Nephron (organoid): ENCODE results near the gene NRCAM.

Experiments used
- H3K27ac Mint-ChIP-seq, 3 experiments: 2 replicates each; pipeline ENCODE4 v1.8.0; 2020; ENCODE audit warnings: mixed read lengths in 3 of 3, mild to moderate bottlenecking in 2 of 3, moderate library complexity in 1 of 3
- H3K27me3 Mint-ChIP-seq: 2 replicates; pipeline ENCODE4 v1.8.0; 2021; ENCODE audit warnings: low read depth, mild to moderate bottlenecking, moderate library complexity, mixed read lengths
- H3K36me3 Mint-ChIP-seq: 2 replicates; pipeline ENCODE4 v1.8.0; 2020; ENCODE audit warnings: low read depth, mixed read lengths
- H3K4me1 Mint-ChIP-seq: 2 replicates; pipeline ENCODE4 v1.8.0; 2020; ENCODE audit warnings: mixed read lengths
- H3K4me3 Mint-ChIP-seq, 3 experiments: 2 replicates each; pipeline ENCODE4 v1.8.0; 2020; ENCODE audit warnings: mild to moderate bottlenecking in 3 of 3, mixed read lengths in 3 of 3, moderate library complexity in 2 of 3
- H3K9me3 Mint-ChIP-seq: 2 replicates; pipeline ENCODE4 v1.8.0; 2020; ENCODE audit warnings: mixed read lengths
- TF ChIP-seq, protein P1 (sequence below), 3 experiments: fragments of 200-600 bp; sonication (generic); IDR thresholded peaks; one replicate each; pipeline ENCODE4 v1.5.0; 2021; ENCODE audit warnings: antibody characterized with exemption in 3 of 3; ENCODE audit not compliant: unreplicated experiment in 3 of 3

NRCAM gene

DNA sequence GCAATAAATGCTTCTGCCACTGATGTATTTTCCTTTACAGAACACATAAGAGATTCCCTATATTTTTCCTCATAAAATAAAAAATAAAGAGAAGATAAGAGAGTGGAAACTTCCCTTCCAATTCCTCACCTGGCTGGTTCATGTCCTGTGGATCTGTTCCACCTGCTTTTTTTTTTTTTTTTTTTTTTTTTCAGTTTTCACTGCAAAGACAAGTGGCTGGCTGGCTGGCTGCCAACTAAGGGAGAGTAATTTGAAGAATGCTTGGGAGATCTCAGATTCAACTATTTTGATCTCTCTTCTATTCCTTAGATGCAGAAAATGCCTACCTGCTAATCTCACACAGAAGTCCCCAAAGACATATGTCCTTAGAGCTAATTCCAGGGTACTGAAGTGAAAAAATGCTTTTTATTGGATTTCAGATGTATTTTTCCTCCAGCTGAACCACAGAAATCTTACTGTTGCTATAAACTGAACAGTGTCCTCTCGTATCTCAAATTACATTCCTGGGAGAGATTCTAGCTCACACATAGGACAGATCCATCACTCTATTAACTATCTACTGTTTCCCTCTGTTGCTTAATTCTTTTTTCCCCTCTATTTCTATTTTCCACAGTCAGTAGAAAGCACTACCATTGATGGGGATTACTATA is 120.8 kb downstream of the NRCAM start:
- TF ChIP-seq, protein P1, sequence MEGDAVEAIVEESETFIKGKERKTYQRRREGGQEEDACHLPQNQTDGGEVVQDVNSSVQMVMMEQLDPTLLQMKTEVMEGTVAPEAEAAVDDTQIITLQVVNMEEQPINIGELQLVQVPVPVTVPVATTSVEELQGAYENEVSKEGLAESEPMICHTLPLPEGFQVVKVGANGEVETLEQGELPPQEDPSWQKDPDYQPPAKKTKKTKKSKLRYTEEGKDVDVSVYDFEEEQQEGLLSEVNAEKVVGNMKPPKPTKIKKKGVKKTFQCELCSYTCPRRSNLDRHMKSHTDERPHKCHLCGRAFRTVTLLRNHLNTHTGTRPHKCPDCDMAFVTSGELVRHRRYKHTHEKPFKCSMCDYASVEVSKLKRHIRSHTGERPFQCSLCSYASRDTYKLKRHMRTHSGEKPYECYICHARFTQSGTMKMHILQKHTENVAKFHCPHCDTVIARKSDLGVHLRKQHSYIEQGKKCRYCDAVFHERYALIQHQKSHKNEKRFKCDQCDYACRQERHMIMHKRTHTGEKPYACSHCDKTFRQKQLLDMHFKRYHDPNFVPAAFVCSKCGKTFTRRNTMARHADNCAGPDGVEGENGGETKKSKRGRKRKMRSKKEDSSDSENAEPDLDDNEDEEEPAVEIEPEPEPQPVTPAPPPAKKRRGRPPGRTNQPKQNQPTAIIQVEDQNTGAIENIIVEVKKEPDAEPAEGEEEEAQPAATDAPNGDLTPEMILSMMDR (IDR thresholded peaks at IDR 0.05; ENCODE audit: unreplicated experiment in 3 of 3), result no peak
- H3K4me1 Mint-ChIP-seq, result peaks cover 13% of the 10 kb centered on the region
- H3K36me3 Mint-ChIP-seq, result no peaks in the 10 kb centered on the region
- no peaks in the 10 kb centered on the region for H3K27me3 Mint-ChIP-seq
- H3K9me3 Mint-ChIP-seq, result no peaks in the 10 kb centered on the region
- H3K27ac Mint-ChIP-seq, result no peak overlapping the region
- H3K4me3 Mint-ChIP-seq, result no peak overlapping the region

DNA sequence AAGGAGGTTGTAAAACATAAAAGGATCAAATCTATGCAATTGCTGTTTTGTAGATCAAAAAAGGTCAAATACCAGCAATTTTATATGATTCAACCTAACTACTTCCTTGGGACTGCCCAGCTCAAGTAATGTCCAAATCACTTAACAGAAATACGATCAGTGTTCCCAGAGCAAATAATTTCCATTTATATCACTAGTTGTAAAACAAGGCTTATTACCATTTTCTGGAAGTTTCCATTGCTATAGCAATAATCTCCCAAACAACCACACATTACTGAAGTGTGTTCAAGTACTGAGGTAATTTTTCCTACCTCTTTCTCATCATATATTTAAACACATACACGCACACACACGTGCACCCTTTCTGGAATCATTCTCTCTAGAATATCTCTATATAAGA is 123.3 kb downstream of the NRCAM start:
- H3K36me3 Mint-ChIP-seq, result no peaks in the 10 kb centered on the region
- TF ChIP-seq, protein P1 (IDR thresholded peaks at IDR 0.05; ENCODE audit: unreplicated experiment in 3 of 3), result no peak
- H3K27me3 Mint-ChIP-seq, result no peaks in the 10 kb centered on the region
- H3K9me3 Mint-ChIP-seq, result no peaks in the 10 kb centered on the region
- H3K27ac Mint-ChIP-seq, result no peak overlapping the region
- no peak overlapping the region for H3K4me3 Mint-ChIP-seq
- peaks cover 13% of the 10 kb centered on the region for H3K4me1 Mint-ChIP-seq

- TF ChIP-seq, protein P1 (IDR thresholded peaks at IDR 0.05; ENCODE audit: unreplicated experiment in 3 of 3), result no peak
- H3K27me3 Mint-ChIP-seq, result no peaks in the 10 kb centered on the region
- H3K4me1 Mint-ChIP-seq, result peaks cover 13% of the 10 kb centered on the region
- H3K4me3 Mint-ChIP-seq, result no peak overlapping the region
- no peaks in the 10 kb centered on the region for H3K9me3 Mint-ChIP-seq
- no peaks in the 10 kb centered on the region for H3K36me3 Mint-ChIP-seq
- H3K27ac Mint-ChIP-seq, result no peak overlapping the region
Measured at GRCh38 chr7:108331971-108332370, 124.3 kb downstream of the NRCAM start.

- Mint-ChIP-seq H3K27me3 (no peaks in the 10 kb centered on the region), H3K4me1 (peaks cover 4% of the 10 kb centered on the region), H3K9me3 (no peaks in the 10 kb centered on the region)
Measured at GRCh38 chr7:108330227-108330626, 126.0 kb downstream of the NRCAM start.

DNA sequence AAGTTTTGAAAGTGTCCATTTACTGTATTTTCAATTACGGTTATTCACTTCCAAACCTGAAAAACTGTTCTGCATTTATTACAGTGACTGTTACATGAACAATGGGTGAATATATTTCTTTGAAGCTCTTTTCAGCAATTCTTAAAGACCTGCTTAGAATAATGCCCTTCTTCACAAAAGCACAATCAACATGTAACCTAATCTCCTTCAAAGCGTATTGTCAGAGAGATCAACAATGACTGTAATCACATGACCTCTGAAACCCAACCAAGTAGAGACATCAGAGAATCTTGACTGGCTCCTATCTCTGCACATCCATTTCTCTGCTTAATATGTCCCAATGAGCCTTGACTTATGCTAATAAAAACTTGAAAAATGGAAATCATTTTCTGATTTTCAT is 126.7 kb downstream of the NRCAM start:
- Mint-ChIP-seq H3K27ac (no peak overlapping the region), H3K27me3 (no peaks in the 10 kb centered on the region), H3K9me3 (no peaks in the 10 kb centered on the region), H3K4me3 (no peak overlapping the region), H3K36me3 (no peaks in the 10 kb centered on the region), H3K4me1 (no peaks in the 10 kb centered on the region)
- TF ChIP-seq, protein P1 (IDR thresholded peaks at IDR 0.05; ENCODE audit: unreplicated experiment in 3 of 3), result no peak

More at GRCh38 chr7:108330227-108330626, 126.0 kb downstream of the NRCAM start:
- Mint-ChIP-seq H3K4me3 (no peak overlapping the region), H3K36me3 (no peaks in the 10 kb centered on the region), H3K27ac (no peak overlapping the region)
- TF ChIP-seq, protein P1 (IDR thresholded peaks at IDR 0.05; ENCODE audit: unreplicated experiment in 3 of 3), result no peak

DNA sequence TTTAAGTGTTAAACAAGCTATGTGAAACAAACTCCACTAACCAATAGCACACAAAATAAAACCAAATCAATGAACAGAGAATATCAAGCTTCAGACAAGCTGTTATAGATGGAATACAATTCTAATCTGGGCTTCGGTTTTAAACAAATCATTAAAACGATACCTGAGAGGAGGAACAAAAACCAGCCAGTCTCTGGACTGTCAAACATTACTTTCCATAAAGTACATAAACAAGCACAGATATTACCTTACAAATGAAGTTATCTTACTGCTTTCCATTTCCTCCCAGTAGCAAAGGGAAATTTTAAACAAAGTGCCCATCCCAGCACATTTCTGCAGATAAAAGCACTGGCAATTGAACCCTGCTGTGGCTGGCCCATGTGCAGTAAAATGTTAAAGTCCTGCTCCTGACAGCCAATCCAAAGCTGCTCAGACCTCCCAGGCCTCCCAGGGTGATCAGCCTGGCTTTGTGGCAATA is 128.0 kb downstream of the NRCAM start:
- Mint-ChIP-seq H3K4me1 (no peaks in the 10 kb centered on the region), H3K27me3 (no peaks in the 10 kb centered on the region), H3K9me3 (no peaks in the 10 kb centered on the region), H3K36me3 (no peaks in the 10 kb centered on the region), H3K27ac (no peak overlapping the region), H3K4me3 (no peak overlapping the region)
- TF ChIP-seq, protein P1 (IDR thresholded peaks at IDR 0.05; ENCODE audit: unreplicated experiment in 3 of 3), result no peak
